WTC11 (cell line): Measurements from ENCODE around the gene SH3BGR.

ENCODE experiments used
- CDX4 ChIP-seq: fragments of 250-450 bp; sonication (Bioruptor Pico); IDR thresholded peaks from 2 replicates; pipeline ENCODE4 v1.9.0; 2021; ENCODE audit warnings: moderate library complexity, mild to moderate bottlenecking, inconsistent platforms, borderline replicate concordance
- CTCF ChIP-seq: fragments of 200-600 bp; IDR thresholded peaks from 2 replicates; pipeline ENCODE4 v1.8.0; 2022; ENCODE audit warnings: antibody characterized with exemption
- E2F5 ChIP-seq: sonication (generic); formaldehyde crosslinking; IDR thresholded peaks from 2 replicates; pipeline ENCODE4 v1.8.1; 2022; ENCODE audit warnings: mild to moderate bottlenecking, moderate library complexity, missing genetic modification reagents
- ERG ChIP-seq: fragments of 250-450 bp; sonication (Bioruptor Pico); IDR thresholded peaks from 2 replicates; pipeline ENCODE4 v1.8.0; 2021; ENCODE audit warnings: mild to moderate bottlenecking
- ESRRA ChIP-seq: sonication (generic); formaldehyde crosslinking; IDR thresholded peaks from 2 replicates; pipeline ENCODE4 v1.8.1; 2022; ENCODE audit warnings: mild to moderate bottlenecking, missing genetic modification reagents, borderline replicate concordance
- FOXJ3 ChIP-seq: sonication (generic); formaldehyde crosslinking; IDR thresholded peaks from 2 replicates; pipeline ENCODE4 v1.9.0; 2021; ENCODE audit warnings: missing genetic modification reagents, mild to moderate bottlenecking, borderline replicate concordance
- FOXP1 ChIP-seq: sonication (generic); formaldehyde crosslinking; IDR thresholded peaks from 2 replicates; pipeline ENCODE4 v1.8.0; 2022; ENCODE audit warnings: missing genetic modification reagents, mild to moderate bottlenecking, moderate library complexity, borderline replicate concordance
- HMGXB4 ChIP-seq: sonication (generic); formaldehyde crosslinking; IDR thresholded peaks from 2 replicates; pipeline ENCODE4 v1.8.1; 2023; ENCODE audit warnings: mild to moderate bottlenecking, moderate library complexity, missing genetic modification reagents
- JUN ChIP-seq: sonication (generic); formaldehyde crosslinking; IDR thresholded peaks from 2 replicates; pipeline ENCODE4 v1.8.0; 2023; ENCODE audit warnings: mild to moderate bottlenecking, missing genetic modification reagents
- MAX ChIP-seq: sonication (generic); formaldehyde crosslinking; IDR thresholded peaks from 2 replicates; pipeline ENCODE4 v1.8.0; 2022; ENCODE audit warnings: mild to moderate bottlenecking, missing genetic modification reagents
- MLX ChIP-seq: sonication (generic); formaldehyde crosslinking; IDR thresholded peaks from 2 replicates; pipeline ENCODE4 v1.8.1; 2023; ENCODE audit warnings: mild to moderate bottlenecking, missing genetic modification reagents, moderate library complexity
- SMAD3 ChIP-seq: sonication (generic); formaldehyde crosslinking; IDR thresholded peaks from 2 replicates; pipeline ENCODE4 v1.8.0; 2022; ENCODE audit warnings: missing genetic modification reagents, mild to moderate bottlenecking, borderline replicate concordance

GRCh38 chr21:39562791-39563770 is 111.3 kb downstream of the SH3BGR start:
- TF ChIP-seq CTCF: no peak
- TF ChIP-seq MLX (CRISPR knock-in tag): no peak
- TF ChIP-seq ERG (CRISPR knock-in tag): no peak
- TF ChIP-seq E2F5 (CRISPR knock-in tag): no peak
- no peak for TF ChIP-seq JUN (CRISPR knock-in tag)
- no peak for TF ChIP-seq FOXP1 (CRISPR knock-in tag)
- no peak for TF ChIP-seq CDX4
- no peak for TF ChIP-seq MAX
- no peak for TF ChIP-seq ESRRA
- TF ChIP-seq FOXJ3 (CRISPR knock-in tag): no peak
- no peak for TF ChIP-seq SMAD3
- TF ChIP-seq HMGXB4 (CRISPR knock-in tag): no peak
